Hepatocyte (in vitro differentiated cells): Measurements from ENCODE around the gene FAM149B1. TPM values are rescaled to one million over a fixed set of nuclear protein-coding genes. Genes with fewer than 3 reads are reported as not detected.

Source experiments
- DNase-seq: peaks from one replicate; pipeline ENCODE4 v3.0.0-alpha.2; 2016; ENCODE audit warnings: low spot score
- H2AFZ ChIP-seq: fragments of 200-600 bp; sonication (generic); 2 replicates; pipeline ENCODE4 v1.6.0; 2016; ENCODE audit warnings: antibody characterized with exemption, mild to moderate bottlenecking
- H3K27ac ChIP-seq: fragments of 200-600 bp; sonication (generic); 2 replicates; pipeline ENCODE4 v1.5.1; 2016; ENCODE audit warnings: mild to moderate bottlenecking
- H3K27me3 ChIP-seq: fragments of 200-600 bp; sonication (generic); 2 replicates; pipeline ENCODE4 v1.6.1; 2016
- H3K36me3 ChIP-seq: fragments of 200-600 bp; sonication (generic); replicated peaks from 2 replicates; pipeline ENCODE4 v1.5.1; 2016; ENCODE audit warnings: low read depth; ENCODE audit not compliant: insufficient read depth
- H3K4me1 ChIP-seq: fragments of 200-600 bp; sonication (generic); 2 replicates; pipeline ENCODE4 v1.5.1; 2016; ENCODE audit warnings: mild to moderate bottlenecking, moderate library complexity; ENCODE audit not compliant: insufficient read depth
- H3K4me2 ChIP-seq: fragments of 200-600 bp; sonication (generic); 2 replicates; pipeline ENCODE4 v1.6.0; 2016
- H3K4me3 ChIP-seq: fragments of 200-600 bp; sonication (generic); 2 replicates; pipeline ENCODE4 v1.5.1; 2016; ENCODE audit warnings: mild to moderate bottlenecking
- H3K79me2 ChIP-seq: fragments of 200-600 bp; sonication (generic); 2 replicates; pipeline ENCODE4 v1.6.0; 2017; ENCODE audit warnings: mild to moderate bottlenecking
- H3K9me2 ChIP-seq: fragments of 200-600 bp; sonication (generic); replicated peaks from 2 replicates; pipeline ENCODE4 v1.6.0; 2017; ENCODE audit warnings: mild to moderate bottlenecking; ENCODE audit not compliant: insufficient read depth
- H3K9me3 ChIP-seq: fragments of 200-600 bp; sonication (generic); 2 replicates; pipeline ENCODE4 v1.5.1; 2016; ENCODE audit warnings: low read depth, mild to moderate bottlenecking
- H4K20me1 ChIP-seq: fragments of 200-600 bp; sonication (generic); 2 replicates; pipeline ENCODE4 v1.6.0; 2016; ENCODE audit warnings: mild to moderate bottlenecking; ENCODE audit not compliant: insufficient read depth, poor library complexity, severe bottlenecking
- EZH2 ChIP-seq: fragments of 200-600 bp; sonication (generic); IDR thresholded peaks from 2 replicates; pipeline ENCODE4 v1.6.1; 2016; ENCODE audit warnings: antibody characterized with exemption, mild to moderate bottlenecking, borderline replicate concordance
- EZH2phosphoT487 ChIP-seq: fragments of 200-600 bp; sonication (generic); IDR thresholded peaks from one replicate; pipeline ENCODE4 v1.6.1; 2018; ENCODE audit warnings: antibody characterized with exemption, mild to moderate bottlenecking, low read depth, moderate library complexity; ENCODE audit not compliant: unreplicated experiment, severe bottlenecking
- WGBS: methylation state at CpG from one replicate; pipeline ENCODE4 v1.1.6; 2016; ENCODE audit warnings: low lambda C conversion rate; ENCODE audit errors: missing lambda C conversion rate; 5-methylcytosine and 5-hydroxymethylcytosine counted together
- polyA plus RNA-seq: library from polyadenylated mRNA; unstranded; fragments of >200 nt; fragmentation: Nextera tagmentation; extraction: Ambion mirVana; gene quantifications from 2 replicates; pipeline ENCODE4 v1.2.1, GENCODE V29; 2016
- total RNA-seq: library from RNA; depleted of rRNA; stranded (reverse); fragments of >200 nt; gene quantifications from 2 replicates; pipeline ENCODE4 v1.2.3, GENCODE V29; 2014
- TF ChIP-seq, protein P1 (sequence below): fragments of 200-600 bp; sonication (generic); IDR thresholded peaks from 2 replicates; pipeline ENCODE4 v1.5.1; 2016; ENCODE audit warnings: antibody characterized with exemption, mild to moderate bottlenecking; ENCODE audit not compliant: poor library complexity

Gene FAM149B1
- total and polyA plus RNA-seq, 2 experiments from 2014 or later: 9.8 to 22.7 TPM

DNA sequence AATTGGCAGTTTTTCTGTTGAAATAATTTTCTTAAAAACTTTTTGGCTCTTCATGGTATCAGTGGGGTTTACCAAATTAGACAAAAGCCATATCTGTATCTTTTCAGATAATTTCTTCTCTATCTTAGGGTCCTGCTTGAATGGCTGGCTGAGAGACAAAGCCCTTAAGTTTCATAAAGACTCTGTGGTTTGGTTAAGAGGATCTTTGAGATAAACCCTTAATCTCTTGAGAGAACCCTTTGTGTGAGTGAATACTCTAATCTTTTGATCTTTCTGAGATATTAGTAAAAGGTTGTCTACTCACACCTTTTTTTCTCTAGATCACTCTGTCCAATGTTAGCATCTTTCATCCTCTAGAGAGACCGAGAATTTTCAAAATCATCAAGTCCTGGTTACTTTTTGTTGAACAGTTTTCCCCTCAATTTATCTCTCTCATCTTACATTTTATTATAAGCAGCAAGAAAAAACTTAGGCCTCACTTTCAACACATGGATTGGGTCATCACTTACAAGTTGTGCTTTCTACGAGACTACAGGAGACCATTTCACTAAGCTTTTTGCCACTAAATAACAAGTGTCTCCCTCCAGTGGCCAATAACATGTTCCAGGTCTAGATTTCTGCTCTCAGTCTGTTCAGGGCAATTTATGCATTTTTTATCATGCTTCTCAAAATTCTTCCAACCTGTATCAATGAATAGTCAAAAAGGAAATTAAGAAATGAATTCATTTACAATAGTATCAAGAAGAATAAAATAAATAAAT lies 50.7 kb downstream of the FAM149B1 start:
- no peaks in the 10 kb centered on the region for H3K9me2 ChIP-seq
- 73% methylated on average over 2 of the region's 2 CpGs for WGBS
- H3K4me1 ChIP-seq: no peaks in the 10 kb centered on the region
- DNase-seq: peak; percentile 11
- no peak for TF ChIP-seq EZH2
- TF ChIP-seq, protein P1, sequence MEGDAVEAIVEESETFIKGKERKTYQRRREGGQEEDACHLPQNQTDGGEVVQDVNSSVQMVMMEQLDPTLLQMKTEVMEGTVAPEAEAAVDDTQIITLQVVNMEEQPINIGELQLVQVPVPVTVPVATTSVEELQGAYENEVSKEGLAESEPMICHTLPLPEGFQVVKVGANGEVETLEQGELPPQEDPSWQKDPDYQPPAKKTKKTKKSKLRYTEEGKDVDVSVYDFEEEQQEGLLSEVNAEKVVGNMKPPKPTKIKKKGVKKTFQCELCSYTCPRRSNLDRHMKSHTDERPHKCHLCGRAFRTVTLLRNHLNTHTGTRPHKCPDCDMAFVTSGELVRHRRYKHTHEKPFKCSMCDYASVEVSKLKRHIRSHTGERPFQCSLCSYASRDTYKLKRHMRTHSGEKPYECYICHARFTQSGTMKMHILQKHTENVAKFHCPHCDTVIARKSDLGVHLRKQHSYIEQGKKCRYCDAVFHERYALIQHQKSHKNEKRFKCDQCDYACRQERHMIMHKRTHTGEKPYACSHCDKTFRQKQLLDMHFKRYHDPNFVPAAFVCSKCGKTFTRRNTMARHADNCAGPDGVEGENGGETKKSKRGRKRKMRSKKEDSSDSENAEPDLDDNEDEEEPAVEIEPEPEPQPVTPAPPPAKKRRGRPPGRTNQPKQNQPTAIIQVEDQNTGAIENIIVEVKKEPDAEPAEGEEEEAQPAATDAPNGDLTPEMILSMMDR: peak; percentile 36
- H3K79me2 ChIP-seq: no peaks in the 10 kb centered on the region
- H3K4me2 ChIP-seq: no peak overlapping the region
- no peaks in the 10 kb centered on the region for H3K27me3 ChIP-seq
- no peaks in the 10 kb centered on the region for H4K20me1 ChIP-seq
- H3K36me3 ChIP-seq: no peaks in the 10 kb centered on the region
- H3K4me3 ChIP-seq: no peak overlapping the region
- no peak overlapping the region for H2AFZ ChIP-seq
- H3K9me3 ChIP-seq: no peaks in the 10 kb centered on the region
- H3K27ac ChIP-seq: no peak overlapping the region

DNA sequence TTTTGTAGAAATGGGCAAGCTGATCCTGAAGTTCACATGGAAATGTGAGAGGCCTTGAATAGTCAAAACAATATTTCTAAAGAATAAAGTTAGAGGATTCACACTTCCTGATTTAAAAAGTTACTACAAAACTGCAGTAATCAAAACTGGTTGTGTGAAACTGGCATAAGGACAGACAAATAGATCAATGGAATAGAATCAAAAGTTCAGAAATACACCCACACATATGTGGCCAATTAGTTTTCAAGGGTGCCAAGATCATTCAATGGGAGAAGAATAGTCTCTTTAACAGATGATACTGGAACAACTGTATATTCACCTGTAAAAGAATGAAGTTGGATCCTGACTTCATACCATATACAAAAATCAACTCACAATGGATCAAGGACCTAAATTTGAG lies 51.5 kb downstream of the FAM149B1 start:
- H3K27me3 ChIP-seq: no peaks in the 10 kb centered on the region
- no peak overlapping the region for H3K27ac ChIP-seq
- no peaks in the 10 kb centered on the region for H3K9me2 ChIP-seq
- TF ChIP-seq EZH2phosphoT487 (no peak), EZH2 (no peak)
- TF ChIP-seq, protein P1: no peak
- no peak for DNase-seq
- no peaks in the 10 kb centered on the region for H3K9me3 ChIP-seq
- no peaks in the 10 kb centered on the region for H3K4me1 ChIP-seq
- no peak overlapping the region for H3K4me3 ChIP-seq
- no peaks in the 10 kb centered on the region for H3K36me3 ChIP-seq
- no peak overlapping the region for H3K4me2 ChIP-seq
- no peak overlapping the region for H2AFZ ChIP-seq
- H4K20me1 ChIP-seq: no peaks in the 10 kb centered on the region
- H3K79me2 ChIP-seq: no peaks in the 10 kb centered on the region

DNA sequence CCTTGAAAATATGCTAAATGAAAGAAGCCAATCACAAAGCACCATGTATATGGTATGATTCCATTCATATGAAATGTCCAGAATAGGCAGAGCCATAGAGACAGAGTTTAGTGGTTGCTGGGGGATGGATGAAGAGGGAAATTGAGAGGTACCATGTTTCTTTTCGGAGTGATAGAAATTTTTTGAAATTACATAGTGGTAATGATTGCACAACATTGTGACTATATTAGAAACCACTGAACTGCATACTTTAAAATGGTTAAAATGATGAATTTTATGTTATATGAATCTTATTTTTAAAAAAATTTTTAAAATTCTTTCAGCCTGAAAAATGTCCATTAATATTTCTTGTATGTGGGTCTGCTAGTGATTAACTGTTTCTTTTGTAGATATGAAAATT lies 53.1 kb downstream of the FAM149B1 start:
- Histone ChIP-seq H3K9me2 (no peaks in the 10 kb centered on the region), H3K27me3 (no peaks in the 10 kb centered on the region), H3K4me1 (no peaks in the 10 kb centered on the region), H3K79me2 (no peaks in the 10 kb centered on the region), H3K27ac (no peak overlapping the region), H3K4me3 (no peak overlapping the region), H3K4me2 (no peak overlapping the region), H2AFZ (no peak overlapping the region), H3K9me3 (no peaks in the 10 kb centered on the region), H4K20me1 (no peaks in the 10 kb centered on the region), H3K36me3 (no peaks in the 10 kb centered on the region)
- DNase-seq: no peak
- no peak for TF ChIP-seq EZH2
- TF ChIP-seq EZH2phosphoT487: no peak
- TF ChIP-seq, protein P1: no peak
- 100% methylated on average over 1 of the region's 1 CpG for WGBS

DNA sequence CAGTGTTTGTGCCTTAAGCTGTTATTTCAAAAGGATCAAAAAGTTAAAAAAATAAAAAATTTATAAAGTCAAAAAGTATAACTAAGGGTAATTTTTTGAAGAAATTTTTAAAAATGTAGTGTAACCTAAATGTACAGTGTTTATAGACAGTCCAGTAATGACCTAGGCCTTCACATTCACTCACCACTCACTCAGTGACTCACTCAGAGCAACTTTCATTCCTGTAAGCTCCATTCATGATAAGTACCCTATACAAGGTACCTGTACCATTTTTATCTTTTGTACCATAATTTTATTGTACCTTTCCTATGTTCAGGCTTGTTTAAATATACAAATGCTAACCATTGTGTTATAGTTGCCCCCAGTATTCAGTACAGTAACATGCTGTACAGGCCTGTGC lies 57.6 kb downstream of the FAM149B1 start:
- Histone ChIP-seq H3K4me3 (no peak overlapping the region), H3K9me3 (no peaks in the 10 kb centered on the region), H3K36me3 (no peaks in the 10 kb centered on the region), H3K79me2 (no peaks in the 10 kb centered on the region), H2AFZ (no peak overlapping the region), H3K9me2 (no peaks in the 10 kb centered on the region), H4K20me1 (no peaks in the 10 kb centered on the region), H3K27ac (no peak overlapping the region), H3K4me2 (no peak overlapping the region), H3K4me1 (no peaks in the 10 kb centered on the region), H3K27me3 (no peaks in the 10 kb centered on the region)
- DNase-seq: no peak
- TF ChIP-seq EZH2: no peak
- TF ChIP-seq, protein P1: no peak
- no peak for TF ChIP-seq EZH2phosphoT487
